HL-60/S4 (cell line): Measurements from ENCODE around the gene ATAD2B.
"Not testable (repeated sequence)": the region's sequence is repeated elsewhere in the genome, so short reads cannot be mapped to it uniquely, and the experiment has no call there.

ENCODE experiments used
- in situ Hi-C: fragments of 300-500 bp; cut with MboI; formaldehyde crosslinking; loops from 2 replicates; pipeline ENCODE4 v1.14.3; 2022; ENCODE audit warnings: low sequenced_read_pairs

The ATAD2B gene

DNA sequence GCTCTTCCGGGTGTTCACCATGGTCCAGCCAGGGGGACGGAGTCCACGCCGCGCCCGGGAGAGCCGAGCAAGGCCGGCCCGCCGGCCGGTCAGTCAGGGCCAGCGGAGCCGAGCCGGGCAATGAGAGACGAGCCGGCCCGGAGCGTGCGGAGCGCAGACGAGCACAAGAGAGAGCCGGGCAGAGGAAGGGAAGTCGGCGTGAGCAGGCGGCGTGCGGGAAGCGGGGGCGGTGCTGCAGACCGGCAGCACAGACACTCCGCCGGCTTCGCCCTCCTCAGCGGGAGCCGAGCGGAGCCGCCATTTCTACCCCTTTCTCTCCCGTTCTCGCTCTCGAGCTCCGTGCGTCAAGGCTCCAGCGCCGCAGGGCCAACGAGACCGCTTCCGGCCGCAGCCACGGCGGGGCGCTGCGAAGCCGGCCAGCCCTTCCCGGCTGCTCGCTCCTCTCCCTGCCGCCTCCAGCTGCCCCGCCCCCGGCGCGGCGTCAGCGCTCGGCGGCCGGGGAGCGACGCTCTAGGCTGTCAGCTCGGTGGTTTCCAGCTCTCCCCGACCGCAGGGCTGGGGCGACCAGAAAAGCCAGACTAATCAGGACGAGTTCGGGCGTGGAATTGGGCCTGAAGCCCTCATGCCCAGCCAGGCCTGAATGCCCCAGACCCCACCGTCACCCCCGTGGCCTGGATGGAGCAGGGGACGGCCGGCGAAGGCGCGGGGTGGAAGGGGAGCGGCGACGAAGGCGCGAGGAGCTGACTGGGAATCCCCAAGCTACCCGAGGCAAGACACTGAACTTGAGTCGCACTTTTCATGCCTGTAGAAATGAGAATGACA is at the start of gene ATAD2B:
Gene ATAD2B, minus strand, starts transcription at position 374 of the 822 bp plus-strand sequence. Its CDS starts 353 bp downstream, at position 21.
- in situ Hi-C loops: no loop called here

DNA sequence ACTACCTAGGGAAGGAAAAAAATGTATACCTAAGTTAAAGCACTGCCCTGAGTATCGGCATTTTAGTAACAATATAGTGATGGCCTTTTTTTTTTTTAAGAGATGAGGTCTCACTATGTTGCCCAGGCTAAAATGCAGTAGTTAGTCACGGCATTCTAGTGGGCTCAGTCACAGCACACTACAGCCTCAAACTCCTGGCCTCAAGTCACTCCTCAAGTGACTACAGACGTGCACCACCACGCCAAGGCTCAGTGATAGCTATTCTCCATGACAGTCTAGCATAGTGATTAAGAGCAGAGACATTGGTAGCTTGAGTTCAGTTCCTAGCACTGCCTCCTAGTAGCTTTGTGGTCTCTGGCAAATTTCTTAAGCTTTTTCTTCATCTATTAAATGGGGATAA is 40.9 kb upstream of the ATAD2B start:
- in situ Hi-C loops: no loop called here

DNA sequence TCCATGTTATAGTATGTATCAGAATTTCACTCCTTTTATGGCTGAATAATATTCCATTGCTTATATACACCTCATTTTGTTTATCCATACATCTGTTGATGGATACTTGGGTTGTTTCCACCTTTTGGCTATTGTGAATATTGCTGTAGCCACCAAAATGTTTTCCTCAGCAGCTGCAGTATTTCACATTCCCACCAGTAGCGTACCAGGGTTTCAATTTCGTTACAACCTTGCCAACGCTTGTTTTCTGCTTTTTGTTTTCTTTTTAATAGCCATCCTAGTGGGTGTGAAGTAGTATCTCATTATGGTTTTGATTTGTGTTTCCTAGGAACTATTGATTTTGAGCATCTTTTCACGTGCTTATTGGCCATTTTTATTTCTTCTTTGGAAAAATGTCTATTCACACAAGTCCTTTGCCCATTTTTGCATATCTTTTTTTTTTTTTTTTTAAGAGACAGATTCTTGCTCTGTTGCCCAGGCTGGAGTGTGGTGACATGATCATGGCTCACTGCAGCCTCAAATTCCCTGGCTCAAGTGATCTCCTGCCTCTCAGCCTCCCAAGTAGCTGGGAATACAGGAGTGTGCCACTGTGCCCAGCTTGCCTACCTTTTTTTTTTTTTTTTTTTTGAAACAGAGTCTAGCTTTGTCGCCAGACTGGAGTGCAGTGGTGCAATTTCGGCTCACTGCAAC is 27.5 kb upstream of the ATAD2B start:
- in situ Hi-C loops: no loop called here

DNA sequence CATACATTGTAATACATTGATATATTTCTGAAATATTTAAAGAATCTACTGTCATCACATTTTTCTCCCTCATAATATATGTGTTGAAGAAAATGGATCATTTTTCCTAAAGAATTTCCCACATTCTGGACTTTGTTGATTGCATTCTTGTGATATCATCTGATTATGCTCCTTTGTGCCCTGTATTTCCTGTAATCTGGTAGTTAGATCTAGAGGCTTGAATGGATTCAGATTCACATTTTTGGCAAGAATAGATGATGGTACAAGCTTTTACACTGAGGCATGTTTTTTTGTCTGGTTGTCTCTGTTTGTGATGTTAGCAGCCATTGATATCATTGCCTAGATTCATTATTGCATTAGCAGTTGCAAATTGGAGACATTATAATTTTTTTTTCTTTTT is 26.7 kb upstream of the ATAD2B start:
- in situ Hi-C loops: no loop called here

DNA sequence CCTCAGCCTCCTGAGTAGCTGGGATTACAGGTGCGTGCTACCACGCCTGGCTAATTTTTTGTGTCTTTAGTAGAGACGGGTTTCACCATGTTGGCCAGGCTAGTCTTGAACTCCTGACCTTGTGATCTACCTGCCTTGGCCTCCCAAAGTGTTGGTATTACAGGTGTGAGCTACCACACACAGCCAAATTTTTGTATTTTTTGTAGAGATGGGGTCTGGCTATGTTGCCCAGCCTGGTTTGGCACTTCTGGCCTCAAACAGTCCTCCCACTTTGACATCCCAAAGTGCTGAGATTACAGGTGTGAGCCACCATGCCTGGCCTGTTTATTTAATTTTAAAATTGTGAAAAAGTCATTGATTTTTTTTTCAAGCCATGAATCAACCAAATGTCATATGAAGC is 25.6 kb upstream of the ATAD2B start:
- in situ Hi-C loops: not testable (repeated sequence)

DNA sequence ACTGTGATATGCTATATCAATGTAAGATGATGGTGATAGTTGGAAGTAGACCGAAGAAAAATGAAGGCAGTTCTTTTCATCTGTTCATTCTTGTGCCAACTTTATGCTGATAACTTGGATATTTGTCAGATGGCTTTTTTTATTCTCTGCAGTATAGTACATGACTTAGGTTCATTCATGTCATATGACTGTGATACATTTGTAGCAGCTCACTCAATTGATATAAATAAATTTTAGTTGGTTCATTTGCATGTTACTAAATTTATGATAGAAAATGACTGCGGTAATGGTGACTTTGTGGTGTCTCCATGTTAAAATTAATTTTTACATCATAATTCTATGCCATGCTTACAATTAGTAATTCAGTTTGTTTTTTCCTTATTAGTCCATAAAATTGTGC is 20.4 kb upstream of the ATAD2B start:
- in situ Hi-C loops: no loop called here

DNA sequence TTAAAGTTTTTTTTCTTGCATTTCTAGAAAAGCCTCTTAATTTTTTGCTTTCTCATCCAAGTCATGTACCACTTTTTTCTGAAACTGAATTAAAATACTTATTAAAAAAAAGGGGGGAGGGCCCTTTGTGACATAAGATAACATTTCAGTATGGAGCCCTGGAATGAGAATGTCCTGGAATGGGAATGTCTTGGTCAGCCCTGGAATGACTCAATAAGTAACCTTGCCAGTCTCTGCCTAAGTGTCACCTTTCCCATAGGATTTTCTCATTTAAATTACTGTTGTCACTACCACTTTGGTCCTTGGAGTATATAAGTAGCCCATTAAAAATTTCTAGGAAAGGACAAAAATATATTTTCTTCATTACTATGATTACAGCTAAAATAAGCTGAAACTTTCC is 18.1 kb upstream of the ATAD2B start:
- in situ Hi-C loops: no loop called here

DNA sequence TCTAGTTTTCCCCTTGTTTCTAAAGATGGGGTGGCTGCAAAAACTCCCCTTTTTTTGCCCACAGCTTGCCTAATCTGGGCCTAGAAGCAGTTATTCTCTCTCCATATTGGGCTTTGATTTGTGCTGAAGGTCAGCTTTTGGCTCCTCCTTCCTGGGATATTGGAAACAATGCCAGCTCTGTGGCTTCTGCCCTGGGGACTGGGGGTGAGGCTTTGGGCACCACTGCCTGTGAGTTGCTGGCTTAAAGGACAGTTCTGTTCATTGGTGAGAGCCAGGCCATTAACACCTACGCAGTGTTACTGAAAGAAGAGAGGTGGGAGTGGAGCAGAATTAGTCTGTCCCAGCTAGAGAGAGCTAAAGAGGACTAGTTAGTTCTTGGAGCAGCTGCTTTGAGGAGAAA is 17.6 kb upstream of the ATAD2B start:
- in situ Hi-C loops: no loop called here

DNA sequence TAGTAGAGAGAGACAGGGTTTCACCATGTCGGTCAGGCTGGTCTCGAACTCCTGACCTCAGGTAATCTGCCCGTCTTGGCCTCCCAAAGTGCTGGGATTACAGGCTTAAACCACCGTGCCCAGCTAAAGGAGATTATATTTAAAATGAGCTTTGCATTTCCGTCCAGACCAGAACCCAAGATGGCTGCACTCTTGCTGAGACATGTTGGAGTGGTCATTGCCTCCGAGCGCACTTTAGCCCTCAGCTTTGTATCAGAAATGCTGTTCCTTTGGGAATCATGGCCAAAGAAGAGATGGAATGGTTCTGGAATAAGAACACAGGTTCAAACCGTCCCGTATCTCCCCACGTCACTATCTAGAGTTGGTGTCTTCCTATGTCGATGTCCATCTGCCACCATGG is 16.7 kb upstream of the ATAD2B start:
- in situ Hi-C loops: no loop called here

DNA sequence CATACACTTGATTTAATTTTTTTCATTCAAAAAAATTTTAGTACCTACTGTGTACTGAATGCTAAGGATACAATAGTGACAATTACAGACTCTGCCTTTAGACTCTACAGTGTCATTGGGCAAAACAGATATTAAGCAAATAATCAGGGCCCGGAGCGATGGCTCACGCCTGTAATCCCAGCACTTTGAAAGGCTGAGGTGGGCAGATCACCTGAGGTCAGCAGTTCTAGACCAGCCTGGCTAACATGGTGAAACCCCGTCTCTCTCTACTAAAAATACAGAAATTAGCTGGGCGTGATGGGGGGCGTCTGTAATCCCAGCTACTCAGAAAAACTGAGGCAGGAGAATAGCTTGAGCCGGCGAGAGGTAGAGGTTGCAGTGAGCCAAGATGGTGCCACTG is 14.7 kb upstream of the ATAD2B start:
- in situ Hi-C loops: no loop called here

DNA sequence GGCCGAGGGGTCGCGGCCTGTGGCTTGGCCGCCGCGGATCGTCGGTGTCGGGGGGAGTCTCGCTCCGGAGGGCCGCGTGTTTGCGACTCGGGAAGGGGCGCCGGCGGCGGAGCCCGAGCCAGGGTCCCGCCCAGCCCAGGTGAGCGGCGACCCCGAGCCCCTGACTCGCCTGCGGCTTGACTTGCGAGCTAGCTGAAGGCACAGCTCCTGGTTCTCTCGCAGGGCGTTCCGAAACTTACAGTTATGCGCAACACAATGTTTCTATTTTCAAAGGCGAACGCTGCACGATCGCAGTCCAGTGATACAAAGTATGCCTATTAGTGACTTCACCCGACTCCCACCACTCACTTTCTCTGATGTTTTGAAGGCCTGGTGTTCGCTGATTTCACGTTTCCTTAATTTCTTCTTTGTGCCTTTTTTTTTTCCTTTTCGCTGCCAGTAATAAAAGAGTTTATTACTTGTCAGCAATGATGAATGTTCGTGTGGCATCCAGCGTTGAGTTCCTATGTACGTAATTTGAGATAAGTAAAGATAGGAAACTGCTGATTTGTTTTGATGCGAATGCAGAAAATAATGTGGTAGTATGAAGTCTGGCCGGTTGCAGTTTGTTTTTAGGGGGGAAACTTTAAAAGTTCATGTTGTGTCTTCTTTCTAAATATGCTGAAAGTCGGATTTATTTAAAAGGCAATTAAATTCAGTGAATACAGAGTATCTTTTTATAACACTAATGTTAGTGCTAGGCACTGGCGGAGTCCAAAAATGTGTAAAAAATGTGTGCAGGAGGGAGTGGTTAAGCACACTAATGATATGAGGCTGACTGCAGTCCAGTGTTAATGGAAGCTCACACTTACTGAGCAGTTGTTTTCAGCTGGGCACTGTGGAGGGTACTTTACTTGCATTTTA is 14.0 kb upstream of the ATAD2B start:
- in situ Hi-C loops: no loop called here

DNA sequence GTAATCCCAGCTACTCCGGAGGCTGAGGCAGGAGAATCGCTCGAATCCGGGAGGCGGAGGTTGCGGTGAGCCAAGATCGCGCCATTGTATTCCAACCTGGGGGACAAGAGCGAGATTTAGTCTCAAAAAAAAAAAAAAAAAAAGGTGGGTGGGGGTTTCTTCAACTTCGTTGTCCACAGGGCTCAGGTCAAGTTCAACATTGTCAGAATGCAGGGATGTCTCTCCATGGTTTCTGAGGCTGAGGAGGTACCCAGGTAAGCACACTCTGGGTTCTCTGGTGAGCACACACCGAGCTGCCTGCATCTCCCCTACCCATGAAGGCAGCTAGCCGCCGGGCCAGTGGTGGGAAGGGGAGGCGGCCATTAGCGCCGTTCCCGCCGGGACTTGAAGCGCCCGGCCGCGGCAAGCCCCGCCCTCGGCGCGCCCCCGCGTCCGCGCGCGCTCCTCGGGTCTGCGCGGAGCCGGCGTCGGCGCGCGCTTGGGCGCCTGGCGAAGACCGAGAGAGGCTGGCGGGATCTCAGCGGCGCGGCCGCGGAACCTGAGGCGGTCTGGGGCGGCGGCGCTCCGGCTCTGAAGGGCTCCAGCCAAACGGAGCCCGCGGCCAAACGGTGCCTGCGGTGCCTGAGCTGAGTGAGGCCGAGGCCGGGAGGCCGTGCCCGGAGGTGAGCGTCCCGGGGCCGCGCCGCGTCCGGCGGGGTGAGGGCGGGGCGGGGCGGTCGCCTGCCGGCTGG is 13.2 kb upstream of the ATAD2B start, which contains the start of gene UBXN2A:
Gene UBXN2A, plus strand, starts transcription at position 477 of the 731 bp plus-strand sequence. CDS start 17,852 bp downstream, outside the sequence.
- in situ Hi-C loops: no loop called here

DNA sequence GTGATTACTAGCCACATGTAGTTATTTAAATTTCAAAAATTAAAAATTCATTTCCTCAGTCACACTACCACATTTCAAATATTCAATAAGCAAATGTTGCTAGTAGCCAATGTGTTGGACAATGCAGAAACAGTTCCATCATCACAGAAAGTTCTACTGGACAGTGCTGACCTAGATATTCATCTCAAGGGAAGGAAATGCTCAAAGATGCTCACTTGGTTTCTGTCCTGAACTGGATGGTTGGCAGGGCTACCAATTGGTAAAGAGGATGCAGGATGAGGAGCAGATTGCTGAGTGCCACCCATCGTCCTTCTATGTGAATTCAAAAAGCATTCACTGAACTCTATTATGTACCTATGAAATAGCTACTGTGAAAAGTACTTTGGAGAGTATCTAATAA is 7.3 kb upstream of the ATAD2B start:
- in situ Hi-C loops: no loop called here

DNA sequence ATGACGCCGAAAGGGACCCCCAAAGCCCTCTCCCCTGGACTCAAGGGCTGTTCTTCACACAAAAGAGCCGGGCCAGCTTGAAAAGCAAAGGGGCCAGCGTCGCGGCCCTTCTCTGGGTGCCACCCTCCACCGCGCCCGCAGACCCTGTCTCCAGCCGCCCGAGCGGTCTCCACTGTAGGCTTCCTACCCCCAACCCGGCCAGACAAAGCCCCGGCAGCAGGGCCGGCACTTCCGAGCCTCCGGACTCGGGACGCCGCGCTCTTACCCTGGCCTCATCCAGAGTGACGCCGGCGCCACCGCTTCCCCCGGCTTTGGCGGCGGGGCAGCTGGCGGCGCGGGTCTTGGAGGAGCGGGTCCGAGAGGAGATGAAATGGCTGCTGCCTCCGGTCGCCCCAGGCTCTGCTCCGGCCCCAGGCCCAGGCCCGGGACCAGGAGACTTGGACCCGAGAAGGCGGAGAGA is 603 bp downstream of the ATAD2B start:
- in situ Hi-C loops: no loop called here

DNA sequence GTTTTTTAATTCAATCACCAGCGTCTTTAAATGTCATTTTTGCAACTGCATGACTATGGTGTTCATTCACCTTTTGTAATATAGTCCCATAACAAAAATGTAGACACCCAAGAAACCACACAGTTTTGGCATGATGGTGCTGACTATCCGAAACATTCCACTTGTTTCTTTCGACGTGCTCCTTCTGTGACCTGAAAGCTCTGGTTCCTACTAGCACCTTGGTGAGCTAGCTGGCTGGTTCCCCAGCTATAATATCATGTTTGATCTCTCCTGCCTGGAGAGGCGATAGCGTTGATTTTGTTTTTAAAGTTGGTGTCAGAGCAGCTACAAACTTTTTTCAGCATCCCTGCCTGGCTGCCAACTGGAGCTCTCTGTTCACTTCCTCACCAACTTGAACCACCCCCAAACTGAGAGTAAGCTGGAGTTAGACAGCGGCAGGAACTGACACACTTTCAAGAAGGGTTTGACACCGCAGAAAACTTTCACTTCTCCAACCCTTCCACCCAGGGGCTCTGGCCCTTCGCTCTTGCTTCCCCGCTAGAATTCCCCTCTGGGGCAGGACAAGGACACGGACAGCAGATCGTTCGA is 1.1 kb downstream of the ATAD2B start:
- in situ Hi-C loops: no loop called here

DNA sequence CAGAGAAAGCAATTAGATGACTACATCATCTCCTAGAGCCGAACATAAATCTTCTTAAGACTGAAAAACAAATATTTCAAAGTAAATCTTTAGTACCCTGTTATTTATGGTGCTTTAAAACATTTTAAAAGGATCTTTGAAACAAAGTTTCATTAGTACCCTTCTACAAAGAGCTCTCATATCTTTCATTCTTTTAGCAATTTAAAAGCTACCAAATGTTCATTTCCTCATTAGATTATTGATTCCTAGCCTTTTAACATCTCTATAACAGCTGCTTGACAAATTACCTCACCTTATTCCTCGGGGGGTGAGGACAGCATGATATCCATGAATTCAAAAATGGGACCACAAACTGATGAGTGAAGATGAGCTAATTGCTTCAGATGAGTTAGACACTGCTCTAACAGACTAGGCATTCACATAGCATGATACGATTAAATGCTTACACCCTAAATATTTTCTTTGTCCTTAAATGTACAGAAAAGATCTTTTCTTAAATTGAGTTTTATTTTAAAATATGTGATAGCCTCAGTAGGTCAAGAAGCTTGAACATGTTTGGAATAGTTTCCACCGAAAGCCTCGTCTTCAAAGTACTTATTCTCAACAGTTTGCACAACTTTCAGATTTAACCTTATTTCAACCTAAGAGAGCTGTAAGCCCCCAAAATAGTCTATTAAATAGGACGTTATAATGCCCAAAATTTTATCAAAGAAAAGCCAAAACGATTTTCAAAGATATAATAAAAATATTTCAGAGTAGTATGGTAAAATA is 2.1 kb downstream of the ATAD2B start:
- in situ Hi-C loops: no loop called here

DNA sequence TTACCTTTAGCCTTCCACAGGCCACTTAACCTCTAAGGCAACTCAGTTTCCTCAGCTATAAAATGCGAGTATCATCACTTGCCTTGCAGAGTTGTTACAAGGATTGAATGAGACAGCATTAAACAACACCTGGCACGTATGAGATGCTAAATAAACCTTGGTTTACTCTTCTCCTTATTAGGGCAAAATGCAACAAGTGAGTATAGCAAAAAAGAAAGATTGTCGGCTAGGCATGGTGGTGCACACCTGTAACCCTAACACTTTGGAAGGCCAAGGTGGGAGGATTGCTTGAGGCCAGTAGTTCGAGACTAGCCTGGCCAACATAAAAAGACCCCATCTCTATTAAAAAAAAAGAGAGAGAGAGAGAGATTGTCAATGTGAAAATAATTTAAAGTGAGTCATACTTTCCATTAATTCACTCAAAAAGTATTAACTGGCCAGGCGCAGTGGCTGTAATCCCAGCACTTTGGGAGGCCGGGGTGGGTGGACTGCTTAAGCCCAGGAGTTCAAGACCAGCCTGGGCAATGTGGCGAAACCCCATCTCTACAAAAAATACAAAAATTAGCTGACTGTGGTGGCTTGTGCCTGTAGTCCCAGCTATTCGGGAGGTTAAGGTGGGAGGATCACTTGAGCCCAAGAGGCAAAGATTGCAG is 8.0 kb downstream of the ATAD2B start:
- in situ Hi-C loops: no loop called here

DNA sequence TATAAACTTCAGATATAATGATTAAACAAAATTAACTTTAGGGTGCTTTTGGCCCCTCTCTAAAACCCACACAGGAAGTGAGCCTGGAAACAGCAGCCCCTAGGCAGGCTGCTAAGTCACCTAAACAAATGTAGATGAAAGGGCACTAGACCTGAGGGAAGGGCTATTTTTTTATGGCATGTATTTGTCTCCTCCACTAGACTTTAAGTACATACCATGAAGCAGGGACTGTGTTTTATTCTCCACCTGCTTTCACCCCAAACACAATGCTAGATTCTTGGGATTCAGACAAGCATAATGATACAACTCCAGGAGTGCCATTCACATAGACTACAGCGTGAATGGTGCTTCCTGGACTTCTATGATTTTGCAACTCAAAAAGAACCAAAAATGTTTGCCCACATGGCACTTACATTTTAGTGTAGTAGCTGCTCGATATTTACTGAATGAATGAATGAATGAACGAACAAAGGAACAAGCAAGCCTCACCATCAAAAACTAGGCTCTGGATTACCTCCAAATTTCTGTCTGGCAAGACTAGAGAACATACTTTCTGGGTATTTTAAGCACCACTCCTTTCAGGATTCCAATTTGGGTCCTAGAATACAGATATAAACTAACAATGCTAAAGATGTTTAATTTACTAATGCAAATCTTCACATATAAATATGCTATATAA is 10.1 kb downstream of the ATAD2B start:
- in situ Hi-C loops: no loop called here
